ENCODE results near the gene PACS1. TPM values are rescaled to one million over a fixed set of nuclear protein-coding genes. Genes with fewer than 3 reads are reported as not detected.

PACS1 gene
- total and polyA plus RNA-seq, 2 donors (not counting 1 experiment from before 2014, with no cell fraction given): 131 to 303 TPM

DNA sequence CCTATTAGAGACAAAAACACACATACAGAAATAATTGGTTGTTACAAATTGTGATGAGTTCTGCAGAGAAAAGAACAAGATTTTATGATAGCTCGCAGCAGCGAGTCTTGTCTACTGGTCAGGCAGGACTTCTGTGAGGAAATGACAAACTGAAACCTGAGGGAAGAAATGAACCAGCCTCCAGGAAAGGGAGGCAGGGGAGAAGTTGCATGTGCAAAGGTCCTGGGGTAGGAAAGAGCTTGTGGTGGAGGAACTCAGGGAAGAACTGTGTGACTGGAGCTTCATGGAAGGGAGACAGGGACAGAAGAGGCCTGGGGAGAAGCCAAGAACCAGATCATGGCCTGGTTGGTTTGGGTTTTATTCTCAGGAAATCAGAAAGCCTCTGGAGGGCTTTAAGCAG, 189.2 kb downstream of the PACS1 start:
- no peak overlapping the region for H3K27ac ChIP-seq (ENCODE audit: low read length in 2 of 2)
- TF ChIP-seq, protein P1, sequence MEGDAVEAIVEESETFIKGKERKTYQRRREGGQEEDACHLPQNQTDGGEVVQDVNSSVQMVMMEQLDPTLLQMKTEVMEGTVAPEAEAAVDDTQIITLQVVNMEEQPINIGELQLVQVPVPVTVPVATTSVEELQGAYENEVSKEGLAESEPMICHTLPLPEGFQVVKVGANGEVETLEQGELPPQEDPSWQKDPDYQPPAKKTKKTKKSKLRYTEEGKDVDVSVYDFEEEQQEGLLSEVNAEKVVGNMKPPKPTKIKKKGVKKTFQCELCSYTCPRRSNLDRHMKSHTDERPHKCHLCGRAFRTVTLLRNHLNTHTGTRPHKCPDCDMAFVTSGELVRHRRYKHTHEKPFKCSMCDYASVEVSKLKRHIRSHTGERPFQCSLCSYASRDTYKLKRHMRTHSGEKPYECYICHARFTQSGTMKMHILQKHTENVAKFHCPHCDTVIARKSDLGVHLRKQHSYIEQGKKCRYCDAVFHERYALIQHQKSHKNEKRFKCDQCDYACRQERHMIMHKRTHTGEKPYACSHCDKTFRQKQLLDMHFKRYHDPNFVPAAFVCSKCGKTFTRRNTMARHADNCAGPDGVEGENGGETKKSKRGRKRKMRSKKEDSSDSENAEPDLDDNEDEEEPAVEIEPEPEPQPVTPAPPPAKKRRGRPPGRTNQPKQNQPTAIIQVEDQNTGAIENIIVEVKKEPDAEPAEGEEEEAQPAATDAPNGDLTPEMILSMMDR (IDR thresholded peaks at IDR 0.05): no peak
- no peak for TF ChIP-seq EZH2 (IDR thresholded peaks at IDR 0.05; ENCODE audit: borderline replicate concordance, insufficient read depth, low read depth, low read length, poor library complexity, severe bottlenecking)
- peaks cover 13 to 18% of the 10 kb centered on the region in 2 donors for H3K4me1 ChIP-seq (ENCODE audit: control insufficient read depth in 2 of 2, insufficient read depth in 2 of 2, low read length in 2 of 2)
- 100% methylated on average over 2 of the region's 2 CpGs for WGBS (ENCODE audit: insufficient coverage)
- no peak overlapping the region for H2AFZ ChIP-seq (ENCODE audit: insufficient read depth, low read depth, low read length, poor library complexity, severe bottlenecking)
- peaks cover 25% of the 10 kb centered on the region for H3K4me1 Mint-ChIP-seq
- ChIA-PET CTCF (interaction anchor here (1.0 to 1.3 kb wide), 3 partner anchors 53 to 191 kb away, joined by 3 to 5 read pairs (median 3); no protein-coding TSS in a partner anchor), POLR2A (interaction anchor here (1.2 kb wide), 1 partner anchor 190 kb away, joined by 3 read pairs; no protein-coding TSS in a partner anchor)
- H3K27ac Mint-ChIP-seq: no peak overlapping the region
- H4K20me1 ChIP-seq (ENCODE audit: control insufficient read depth, insufficient read depth, low read length, poor library complexity, severe bottlenecking): peaks cover 16% of the 10 kb centered on the region
- H3K27me3 ChIP-seq (replicated peaks in 1 of 4; ENCODE audit: control extremely low read depth in 1 of 4, control insufficient read depth in 3 of 4, insufficient read depth in 4 of 4, low read length in 3 of 4): no peaks in the 10 kb centered on the region
- peak overlapping the region; percentile 98 for H3K4me3 Mint-ChIP-seq
- H3K9me3 Mint-ChIP-seq (ENCODE audit: insufficient read depth): no peaks in the 10 kb centered on the region
- DNase-seq: no peak
- H3K9ac ChIP-seq (ENCODE audit: low read length): no peak overlapping the region
- H3K79me2 ChIP-seq (ENCODE audit: control insufficient read depth, insufficient read depth, low read length): peaks cover 7% of the 10 kb centered on the region
- intact Hi-C loops (cut with micrococcal nuclease): no loop called here
- no peaks in the 10 kb centered on the region for H3K27me3 Mint-ChIP-seq
- H3K36me3 ChIP-seq (replicated peaks in 1 of 2; ENCODE audit: control extremely low read depth in 1 of 2, control insufficient read depth in 1 of 2, extremely low read depth in 1 of 2, insufficient read depth in 2 of 2, low read length in 1 of 2): peaks cover 0 to 34% of the 10 kb centered on the region in 2 experiments
- no peak for ATAC-seq (ENCODE audit: low read depth)
- no peaks in the 10 kb centered on the region for H3K9me3 ChIP-seq (ENCODE audit: control extremely low read depth in 1 of 3, control insufficient read depth in 2 of 3, insufficient read depth in 1 of 3, low read length in 2 of 3)
- no peak overlapping the region for H3K4me3 ChIP-seq (ENCODE audit: control extremely low read depth in 1 of 5, extremely low read depth in 1 of 5, insufficient read depth in 1 of 5, low read depth in 2 of 5, low read length in 4 of 5)
- H3K4me2 ChIP-seq (replicated peaks; ENCODE audit: low read depth, low read length, poor library complexity, severe bottlenecking): no peak overlapping the region

DNA sequence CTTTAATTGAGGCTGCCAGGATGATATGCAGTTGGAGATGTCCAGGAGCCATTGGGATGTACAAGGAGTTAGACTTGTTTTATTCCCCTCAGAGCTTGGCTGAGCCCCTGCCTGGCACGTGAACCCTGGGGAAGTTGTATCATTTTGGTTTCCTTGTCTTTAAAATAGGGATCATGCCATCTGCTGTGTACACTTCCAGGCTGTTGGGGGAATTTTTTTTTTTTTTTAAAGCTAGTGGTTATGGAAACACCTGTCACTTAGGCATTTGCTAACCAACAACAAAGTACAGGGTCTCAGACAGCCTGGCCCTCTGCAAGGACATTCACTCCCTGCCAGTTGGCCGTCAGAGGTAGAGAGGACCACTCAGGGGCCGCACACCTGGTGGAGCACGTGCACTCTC, 189.9 kb downstream of the PACS1 start:
- no peak for TF ChIP-seq EZH2 (IDR thresholded peaks at IDR 0.05; ENCODE audit: borderline replicate concordance, insufficient read depth, low read depth, low read length, poor library complexity, severe bottlenecking)
- TF ChIP-seq, protein P1 (IDR thresholded peaks at IDR 0.05): no peak
- no peak overlapping the region for H3K27ac Mint-ChIP-seq
- Histone ChIP-seq H3K4me1 (ENCODE audit: control insufficient read depth in 2 of 2, insufficient read depth in 2 of 2, low read length in 2 of 2) (peaks cover 13 to 18% of the 10 kb centered on the region in 2 donors), H3K79me2 (ENCODE audit: control insufficient read depth, insufficient read depth, low read length) (peaks cover 7% of the 10 kb centered on the region), H3K36me3 (replicated peaks in 1 of 2; ENCODE audit: control extremely low read depth in 1 of 2, control insufficient read depth in 1 of 2, extremely low read depth in 1 of 2, insufficient read depth in 2 of 2, low read length in 1 of 2) (peaks cover 0 to 39% of the 10 kb centered on the region in 2 experiments), H2AFZ (ENCODE audit: insufficient read depth, low read depth, low read length, poor library complexity, severe bottlenecking) (no peak overlapping the region), H3K4me2 (replicated peaks; ENCODE audit: low read depth, low read length, poor library complexity, severe bottlenecking) (no peak overlapping the region), H3K27me3 (replicated peaks in 1 of 4; ENCODE audit: control extremely low read depth in 1 of 4, control insufficient read depth in 3 of 4, insufficient read depth in 4 of 4, low read length in 3 of 4) (no peaks in the 10 kb centered on the region), H3K9ac (ENCODE audit: low read length) (no peak overlapping the region), H4K20me1 (ENCODE audit: control insufficient read depth, insufficient read depth, low read length, poor library complexity, severe bottlenecking) (peaks cover 16% of the 10 kb centered on the region), H3K27ac (ENCODE audit: low read length in 2 of 2) (no peak overlapping the region), H3K9me3 (ENCODE audit: control extremely low read depth in 1 of 3, control insufficient read depth in 2 of 3, insufficient read depth in 1 of 3, low read length in 2 of 3) (no peaks in the 10 kb centered on the region), H3K4me3 (ENCODE audit: control extremely low read depth in 1 of 5, extremely low read depth in 1 of 5, insufficient read depth in 1 of 5, low read depth in 2 of 5, low read length in 4 of 5) (no peak overlapping the region)
- H3K9me3 Mint-ChIP-seq (ENCODE audit: insufficient read depth): no peaks in the 10 kb centered on the region
- no peak overlapping the region for H3K4me3 Mint-ChIP-seq
- POLR2A ChIA-PET: no interaction called here
- DNase-seq (no peak), ATAC-seq (ENCODE audit: low read depth) (no peak)
- 95% methylated on average over 4 of the region's 4 CpGs for WGBS (ENCODE audit: insufficient coverage)
- H3K4me1 Mint-ChIP-seq: peaks cover 25% of the 10 kb centered on the region
- CTCF ChIA-PET: no interaction called here
- intact Hi-C loops (cut with micrococcal nuclease): no loop called here
- no peaks in the 10 kb centered on the region for H3K27me3 Mint-ChIP-seq
